ENCODE data around the gene MMP14.

GRCh38 chr14:22893706-22894105, 57.3 kb downstream of the MMP14 start:
- TF ChIP-seq GATA2 (IDR thresholded peaks at IDR 0.05; ENCODE audit: low read depth, low read length) (no peak), GATA3 (IDR thresholded peaks at IDR 0.05; ENCODE audit: low read depth, low read length) (no peak)
